Stimulated activated CD8-positive, alpha-beta memory T cell treated with anti-CD3 and anti-CD28 coated beads, Interleukin-12 subunit alpha, Interleukin-12 subunit beta, amount 100 ng/mL, for 4 hours (primary cell): ENCODE results near the gene TUBG2.

Source experiments
- DNase-seq: peaks from one replicate; pipeline ENCODE4 v3.0.0-alpha.2; 2020; ENCODE audit warnings: low read depth

TUBG2 gene

GRCh38 chr17:42698736-42699414 is 39.8 kb downstream of the TUBG2 start:
- no peak for DNase-seq

- no peak for DNase-seq
Measured at GRCh38 chr17:42699415-42699740, 40.3 kb downstream of the TUBG2 start.

GRCh38 chr17:42700586-42701289 is 41.7 kb downstream of the TUBG2 start:
- no peak for DNase-seq

- DNase-seq: no peak
Measured at GRCh38 chr17:42702446-42702845, 43.4 kb downstream of the TUBG2 start.

- DNase-seq: no peak
Measured at GRCh38 chr17:42704490-42704836, 45.4 kb downstream of the TUBG2 start.

- no peak for DNase-seq
Measured at GRCh38 chr17:42704837-42705494, 45.9 kb downstream of the TUBG2 start.

- DNase-seq: no peak
Measured at GRCh38 chr17:42706732-42707131, 47.6 kb downstream of the TUBG2 start.

GRCh38 chr17:42708588-42708987 is 49.5 kb downstream of the TUBG2 start:
- no peak for DNase-seq

- DNase-seq: no peak
Measured at GRCh38 chr17:42709561-42709960, 50.5 kb downstream of the TUBG2 start.
